Measurements from ENCODE around the gene NRXN3. TPM values are rescaled to one million over a fixed set of nuclear protein-coding genes. Genes with fewer than 3 reads are reported as not detected.

Gene NRXN3
- total RNA-seq, 1 experiment from 2014 or later: not detected

DNA sequence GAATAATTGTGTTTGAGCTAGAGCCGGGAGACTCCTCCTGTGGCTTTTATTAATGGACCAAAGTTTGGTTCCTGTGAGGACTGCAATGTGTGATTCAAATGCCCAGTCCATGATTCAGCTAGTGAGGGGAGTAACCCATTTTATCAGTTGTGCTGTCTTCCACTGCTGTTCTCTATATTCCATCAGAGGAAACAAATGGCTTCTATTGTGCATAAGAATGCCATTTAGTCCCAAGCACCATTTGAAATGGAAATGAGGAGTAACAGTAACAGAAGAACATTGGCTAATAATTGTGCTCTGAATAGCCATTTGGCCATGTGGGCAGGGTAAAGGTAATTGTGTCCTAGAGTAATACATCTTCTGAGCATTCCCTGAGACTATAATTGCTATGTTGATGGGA, 1398.4 kb downstream of the NRXN3 start:
- H3K4me1 ChIP-seq (ENCODE audit: control insufficient read depth, insufficient read depth, low read length): no peaks in the 10 kb centered on the region
- in situ Hi-C loops (cut with HindIII; ENCODE audit: low pct_unique_long_range_greater_than_20kb, low sequenced_read_pairs) (no loop called here), intact Hi-C loops (cut with micrococcal nuclease; ENCODE audit: unreplicated experiment) (no loop called here)
- H3K27ac ChIP-seq (ENCODE audit: low read length): no peak overlapping the region
- ATAC-seq: no peak
- no peaks in the 10 kb centered on the region for H3K27me3 ChIP-seq (ENCODE audit: control insufficient read depth, insufficient read depth, low read length)
- POLR2A ChIA-PET: no interaction called here
- no TSS peak for BruUV-seq (replicated peaks)
- DNase-seq (ENCODE audit: low read depth, low spot score): no peak
- CTCF ChIA-PET: no interaction called here
- H3K36me3 ChIP-seq (ENCODE audit: control insufficient read depth, insufficient read depth, low read length): no peaks in the 10 kb centered on the region
- H3K9me3 ChIP-seq (ENCODE audit: control insufficient read depth, insufficient read depth, low read depth, low read length): no peaks in the 10 kb centered on the region
- H3K4me3 ChIP-seq (ENCODE audit: low read depth in 2 of 2, low read length in 2 of 2): no peak overlapping the region
- TF ChIP-seq, protein P1, sequence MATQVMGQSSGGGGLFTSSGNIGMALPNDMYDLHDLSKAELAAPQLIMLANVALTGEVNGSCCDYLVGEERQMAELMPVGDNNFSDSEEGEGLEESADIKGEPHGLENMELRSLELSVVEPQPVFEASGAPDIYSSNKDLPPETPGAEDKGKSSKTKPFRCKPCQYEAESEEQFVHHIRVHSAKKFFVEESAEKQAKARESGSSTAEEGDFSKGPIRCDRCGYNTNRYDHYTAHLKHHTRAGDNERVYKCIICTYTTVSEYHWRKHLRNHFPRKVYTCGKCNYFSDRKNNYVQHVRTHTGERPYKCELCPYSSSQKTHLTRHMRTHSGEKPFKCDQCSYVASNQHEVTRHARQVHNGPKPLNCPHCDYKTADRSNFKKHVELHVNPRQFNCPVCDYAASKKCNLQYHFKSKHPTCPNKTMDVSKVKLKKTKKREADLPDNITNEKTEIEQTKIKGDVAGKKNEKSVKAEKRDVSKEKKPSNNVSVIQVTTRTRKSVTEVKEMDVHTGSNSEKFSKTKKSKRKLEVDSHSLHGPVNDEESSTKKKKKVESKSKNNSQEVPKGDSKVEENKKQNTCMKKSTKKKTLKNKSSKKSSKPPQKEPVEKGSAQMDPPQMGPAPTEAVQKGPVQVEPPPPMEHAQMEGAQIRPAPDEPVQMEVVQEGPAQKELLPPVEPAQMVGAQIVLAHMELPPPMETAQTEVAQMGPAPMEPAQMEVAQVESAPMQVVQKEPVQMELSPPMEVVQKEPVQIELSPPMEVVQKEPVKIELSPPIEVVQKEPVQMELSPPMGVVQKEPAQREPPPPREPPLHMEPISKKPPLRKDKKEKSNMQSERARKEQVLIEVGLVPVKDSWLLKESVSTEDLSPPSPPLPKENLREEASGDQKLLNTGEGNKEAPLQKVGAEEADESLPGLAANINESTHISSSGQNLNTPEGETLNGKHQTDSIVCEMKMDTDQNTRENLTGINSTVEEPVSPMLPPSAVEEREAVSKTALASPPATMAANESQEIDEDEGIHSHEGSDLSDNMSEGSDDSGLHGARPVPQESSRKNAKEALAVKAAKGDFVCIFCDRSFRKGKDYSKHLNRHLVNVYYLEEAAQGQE (IDR thresholded peaks at IDR 0.05; ENCODE audit: insufficient read depth in 1 of 2, low read depth in 2 of 2, low read length in 1 of 2): no peak
- TF ChIP-seq TCF7L2 (IDR thresholded peaks at IDR 0.05; ENCODE audit: low read depth, low read length) (no peak), SIN3A (IDR thresholded peaks at IDR 0.05; ENCODE audit: borderline replicate concordance, insufficient read depth, low read depth, low read length) (no peak), POLR2AphosphoS5 (IDR thresholded peaks at IDR 0.05; ENCODE audit: low read depth, low read length) (no peak)
- TF ChIP-seq, protein P2, sequence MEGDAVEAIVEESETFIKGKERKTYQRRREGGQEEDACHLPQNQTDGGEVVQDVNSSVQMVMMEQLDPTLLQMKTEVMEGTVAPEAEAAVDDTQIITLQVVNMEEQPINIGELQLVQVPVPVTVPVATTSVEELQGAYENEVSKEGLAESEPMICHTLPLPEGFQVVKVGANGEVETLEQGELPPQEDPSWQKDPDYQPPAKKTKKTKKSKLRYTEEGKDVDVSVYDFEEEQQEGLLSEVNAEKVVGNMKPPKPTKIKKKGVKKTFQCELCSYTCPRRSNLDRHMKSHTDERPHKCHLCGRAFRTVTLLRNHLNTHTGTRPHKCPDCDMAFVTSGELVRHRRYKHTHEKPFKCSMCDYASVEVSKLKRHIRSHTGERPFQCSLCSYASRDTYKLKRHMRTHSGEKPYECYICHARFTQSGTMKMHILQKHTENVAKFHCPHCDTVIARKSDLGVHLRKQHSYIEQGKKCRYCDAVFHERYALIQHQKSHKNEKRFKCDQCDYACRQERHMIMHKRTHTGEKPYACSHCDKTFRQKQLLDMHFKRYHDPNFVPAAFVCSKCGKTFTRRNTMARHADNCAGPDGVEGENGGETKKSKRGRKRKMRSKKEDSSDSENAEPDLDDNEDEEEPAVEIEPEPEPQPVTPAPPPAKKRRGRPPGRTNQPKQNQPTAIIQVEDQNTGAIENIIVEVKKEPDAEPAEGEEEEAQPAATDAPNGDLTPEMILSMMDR (IDR thresholded peaks at IDR 0.05): no peak

DNA sequence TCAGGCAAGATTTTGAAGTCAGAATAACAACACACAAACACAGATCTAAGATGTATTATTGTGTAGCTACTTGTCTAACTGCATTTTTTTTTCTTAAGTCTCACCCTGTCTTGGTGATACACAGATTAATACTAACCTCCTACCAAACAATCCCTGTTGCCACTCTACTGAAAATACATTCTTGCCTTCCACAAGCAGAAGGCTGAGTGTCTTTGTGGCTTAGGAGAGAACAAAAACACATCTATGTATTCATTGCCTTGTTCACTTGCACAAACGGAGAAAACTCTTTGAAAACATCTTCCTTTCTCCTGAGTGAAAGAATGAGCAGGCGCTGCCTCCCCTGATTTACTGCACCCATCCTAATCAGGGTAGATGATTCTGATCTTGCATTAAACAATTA, 1398.9 kb downstream of the NRXN3 start:
- Histone ChIP-seq H3K36me3 (ENCODE audit: control insufficient read depth, insufficient read depth, low read length) (no peaks in the 10 kb centered on the region), H3K9me3 (ENCODE audit: control insufficient read depth, insufficient read depth, low read depth, low read length) (no peaks in the 10 kb centered on the region), H3K27me3 (ENCODE audit: control insufficient read depth, insufficient read depth, low read length) (no peaks in the 10 kb centered on the region), H3K4me3 (ENCODE audit: low read depth in 2 of 2, low read length in 2 of 2) (no peak overlapping the region), H3K27ac (ENCODE audit: low read length) (no peak overlapping the region), H3K4me1 (ENCODE audit: control insufficient read depth, insufficient read depth, low read length) (no peaks in the 10 kb centered on the region)
- ATAC-seq (no peak), DNase-seq (ENCODE audit: low read depth, low spot score) (no peak)
- intact Hi-C loops (cut with micrococcal nuclease; ENCODE audit: unreplicated experiment) (no loop called here), in situ Hi-C loops (cut with HindIII; ENCODE audit: low pct_unique_long_range_greater_than_20kb, low sequenced_read_pairs) (no loop called here)
- ChIA-PET CTCF (no interaction called here), POLR2A (no interaction called here)
- TF ChIP-seq, protein P2 (IDR thresholded peaks at IDR 0.05): no peak
- TF ChIP-seq SIN3A (IDR thresholded peaks at IDR 0.05; ENCODE audit: borderline replicate concordance, insufficient read depth, low read depth, low read length): no peak
- BruUV-seq (replicated peaks): no TSS peak

DNA sequence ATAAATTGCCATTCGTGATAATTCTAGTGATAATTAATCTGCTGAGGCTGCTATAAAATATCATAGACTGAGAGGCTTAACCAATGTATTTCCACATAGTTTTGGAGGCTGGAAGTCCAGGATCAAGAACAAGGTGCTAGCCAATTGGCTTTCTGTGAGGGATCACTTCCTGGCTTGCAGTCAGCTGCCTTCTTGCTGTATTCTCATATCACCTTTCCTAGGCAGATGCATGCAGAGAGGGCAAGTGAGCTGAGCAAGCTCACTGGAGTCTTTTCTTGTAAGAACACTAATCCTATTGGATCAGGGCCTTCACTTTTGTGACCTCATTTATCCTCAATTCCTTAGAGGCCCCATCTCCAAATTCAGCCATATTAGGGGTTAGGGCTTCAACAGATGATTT, 1400.5 kb downstream of the NRXN3 start:
- no peaks in the 10 kb centered on the region for H3K9me3 ChIP-seq (ENCODE audit: control insufficient read depth, insufficient read depth, low read depth, low read length)
- H3K36me3 ChIP-seq (ENCODE audit: control insufficient read depth, insufficient read depth, low read length): no peaks in the 10 kb centered on the region
- intact Hi-C loops (cut with micrococcal nuclease; ENCODE audit: unreplicated experiment) (no loop called here), in situ Hi-C loops (cut with HindIII; ENCODE audit: low pct_unique_long_range_greater_than_20kb, low sequenced_read_pairs) (no loop called here)
- ATAC-seq (no peak), DNase-seq (ENCODE audit: low read depth, low spot score) (no peak)
- no peaks in the 10 kb centered on the region for H3K27me3 ChIP-seq (ENCODE audit: control insufficient read depth, insufficient read depth, low read length)
- ChIA-PET POLR2A (no interaction called here), CTCF (no interaction called here)
- no peak overlapping the region for H3K27ac ChIP-seq (ENCODE audit: low read length)
- H3K4me3 ChIP-seq (ENCODE audit: low read depth in 2 of 2, low read length in 2 of 2): no peak overlapping the region
- TF ChIP-seq, protein P2 (IDR thresholded peaks at IDR 0.05): no peak
- TF ChIP-seq POLR2AphosphoS5 (IDR thresholded peaks at IDR 0.05; ENCODE audit: low read depth, low read length) (no peak), TCF7L2 (IDR thresholded peaks at IDR 0.05; ENCODE audit: low read depth, low read length) (no peak)
- no TSS peak for BruUV-seq (replicated peaks)
- H3K4me1 ChIP-seq (ENCODE audit: control insufficient read depth, insufficient read depth, low read length): no peaks in the 10 kb centered on the region

All from Panc1 (cell line).